KMS-11 (cell line): Measurements from ENCODE around the gene KRTAP19-1.

Experiments
- H2AFZ ChIP-seq: fragments of 200-600 bp; sonication (generic); 2 replicates; pipeline ENCODE4 v1.6.1; 2016; ENCODE audit warnings: antibody characterized with exemption, mixed run types, low read depth
- H3K27ac ChIP-seq: fragments of 200-600 bp; sonication (generic); 2 replicates; pipeline ENCODE4 v1.6.1; 2016; ENCODE audit warnings: mild to moderate bottlenecking, mixed run types
- H3K27me3 ChIP-seq: fragments of 200-600 bp; sonication (generic); 2 replicates; pipeline ENCODE4 v1.6.1; 2017; ENCODE audit warnings: mild to moderate bottlenecking, low read depth, mixed run types, moderate library complexity; ENCODE audit not compliant: insufficient read depth
- H3K36me3 ChIP-seq: fragments of 200-600 bp; sonication (generic); 2 replicates; pipeline ENCODE4 v1.6.1; 2017; ENCODE audit warnings: mild to moderate bottlenecking, mixed run types; ENCODE audit not compliant: insufficient read depth
- H3K4me1 ChIP-seq: fragments of 200-600 bp; sonication (generic); 2 replicates; pipeline ENCODE4 v1.6.1; 2016; ENCODE audit warnings: mild to moderate bottlenecking, low read depth, mixed run types; ENCODE audit not compliant: poor library complexity, severe bottlenecking
- H3K4me2 ChIP-seq: fragments of 200-600 bp; sonication (generic); 2 replicates; pipeline ENCODE4 v1.7.0; 2016; ENCODE audit warnings: mild to moderate bottlenecking, mixed run types
- H3K4me3 ChIP-seq: fragments of 200-600 bp; sonication (generic); IDR thresholded peaks from 2 replicates; pipeline ENCODE4 v1.6.1; 2017; ENCODE audit warnings: low read depth, low read length, mixed read lengths; ENCODE audit not compliant: insufficient read depth
- H3K79me2 ChIP-seq: fragments of 200-600 bp; sonication (generic); 2 replicates; pipeline ENCODE4 v1.6.1; 2016; ENCODE audit warnings: low read depth, mixed run types; ENCODE audit not compliant: insufficient read depth
- H3K9ac ChIP-seq: fragments of 200-600 bp; sonication (generic); 2 replicates; pipeline ENCODE4 v1.6.1; 2016; ENCODE audit warnings: mild to moderate bottlenecking, mixed run types
- H4K20me1 ChIP-seq: fragments of 200-600 bp; sonication (generic); 2 replicates; pipeline ENCODE4 v1.6.1; 2016; ENCODE audit warnings: mild to moderate bottlenecking, mixed run types; ENCODE audit not compliant: insufficient read depth
- CTCF ChIP-seq: fragments of 200-600 bp; sonication (generic); conservative IDR thresholded peaks from 2 replicates; pipeline ENCODE4 v1.6.1; 2017; ENCODE audit warnings: low read depth, mild to moderate bottlenecking, antibody characterized with exemption, low read length, moderate library complexity, mixed read lengths

KRTAP19-1 gene

GRCh38 chr21:30502041-30502440, 21.9 kb upstream of the KRTAP19-1 start, which contains the start of gene KRTAP19-5:
TSS of gene KRTAP19-5 (minus strand) at chr21:30502141. CDS start at chr21:30502090, 51 bp downstream.
- no peak within 1 kb of the TSS for H3K4me2 ChIP-seq
- H4K20me1 ChIP-seq = no peaks in the 10 kb centered on the region
- H2AFZ ChIP-seq = no peak within 1 kb of the TSS
- no peaks in the 10 kb centered on the region for H3K27me3 ChIP-seq
- H3K9ac ChIP-seq = no peak within 1 kb of the TSS
- H3K27ac ChIP-seq = no peak within 1 kb of the TSS
- TF ChIP-seq CTCF = no peak
- no peaks in the 10 kb centered on the region for H3K79me2 ChIP-seq
- no peaks in the 10 kb centered on the region for H3K4me1 ChIP-seq
- H3K4me3 ChIP-seq = no peak within 1 kb of the TSS
- no peaks in the 10 kb centered on the region for H3K36me3 ChIP-seq

GRCh38 chr21:30497065-30497464, 16.9 kb upstream of the KRTAP19-1 start, which contains the start of gene KRTAP19-4:
TSS of gene KRTAP19-4 (minus strand) at chr21:30497165. CDS start at chr21:30497110, 55 bp downstream.
- Histone ChIP-seq H3K27ac (no peak within 1 kb of the TSS), H3K36me3 (no peaks in the 10 kb centered on the region), H3K79me2 (no peaks in the 10 kb centered on the region), H3K4me2 (no peak within 1 kb of the TSS), H3K4me3 (no peak within 1 kb of the TSS), H3K4me1 (no peaks in the 10 kb centered on the region), H4K20me1 (no peaks in the 10 kb centered on the region), H3K9ac (no peak within 1 kb of the TSS), H2AFZ (no peak within 1 kb of the TSS), H3K27me3 (no peaks in the 10 kb centered on the region)
- no peak for TF ChIP-seq CTCF

DNA sequence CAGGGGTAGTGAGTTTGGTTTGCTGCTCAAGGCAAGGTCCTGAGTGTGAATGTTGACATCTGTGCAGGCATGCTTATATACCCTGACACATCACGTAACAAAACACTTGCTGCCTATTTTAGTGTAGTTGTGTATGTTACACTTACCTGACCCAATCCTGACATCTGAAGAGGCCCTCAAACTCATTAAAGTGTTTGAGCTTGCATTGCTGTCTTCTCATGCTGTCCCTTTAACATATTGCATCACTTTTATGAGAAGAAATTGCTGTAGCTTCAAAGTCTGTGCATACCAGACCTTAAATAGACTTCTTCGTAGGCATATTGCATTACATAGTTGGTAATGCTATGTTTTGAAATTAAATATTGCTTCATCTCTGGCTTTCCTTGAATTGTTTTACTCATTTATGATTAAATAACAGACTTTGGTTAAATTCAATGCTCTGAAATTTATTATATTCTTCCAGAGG, 11.8 kb upstream of the KRTAP19-1 start, which contains the start of gene KRTAP19-3:
KRTAP19-3 (minus strand) TSS at position 51 of the 466 bp plus-strand sequence. CDS start 56 bp downstream, outside the sequence.
- H3K27me3 ChIP-seq = no peaks in the 10 kb centered on the region
- no peak within 1 kb of the TSS for H3K4me3 ChIP-seq
- no peak within 1 kb of the TSS for H2AFZ ChIP-seq
- H3K4me1 ChIP-seq = no peaks in the 10 kb centered on the region
- H3K27ac ChIP-seq = no peak within 1 kb of the TSS
- H3K79me2 ChIP-seq = no peaks in the 10 kb centered on the region
- no peak within 1 kb of the TSS for H3K9ac ChIP-seq
- no peaks in the 10 kb centered on the region for H4K20me1 ChIP-seq
- no peak within 1 kb of the TSS for H3K4me2 ChIP-seq
- no peak for TF ChIP-seq CTCF
- H3K36me3 ChIP-seq = no peaks in the 10 kb centered on the region

DNA sequence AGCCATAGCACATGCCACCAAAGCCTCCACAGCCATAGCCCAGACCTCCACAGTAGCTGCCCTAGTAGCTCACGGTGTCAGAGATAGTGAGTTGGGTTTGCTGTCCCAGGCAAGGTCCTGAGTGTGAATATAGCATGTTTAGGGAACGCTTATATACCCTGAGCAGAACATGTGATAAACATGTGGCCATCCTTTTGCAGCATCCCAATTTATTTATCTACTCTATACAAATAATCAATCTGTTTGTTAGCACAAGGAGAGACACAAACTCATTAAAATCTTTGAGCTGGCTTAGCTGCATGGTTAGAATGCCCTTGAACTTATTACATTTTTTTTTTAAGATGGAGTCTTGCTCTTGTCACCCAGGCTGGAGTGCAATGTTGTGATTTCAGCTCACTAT, 7.2 kb upstream of the KRTAP19-1 start, which contains the start of gene KRTAP19-2:
KRTAP19-2 (minus strand) TSS at position 101 of the 400 bp plus-strand sequence; CDS start at position 13, 88 bp downstream.
- H3K27ac ChIP-seq = no peak within 1 kb of the TSS
- H3K4me3 ChIP-seq = no peak within 1 kb of the TSS
- no peaks in the 10 kb centered on the region for H3K27me3 ChIP-seq
- H3K36me3 ChIP-seq = no peaks in the 10 kb centered on the region
- no peaks in the 10 kb centered on the region for H3K4me1 ChIP-seq
- H3K4me2 ChIP-seq = no peak within 1 kb of the TSS
- H3K9ac ChIP-seq = no peak within 1 kb of the TSS
- no peaks in the 10 kb centered on the region for H3K79me2 ChIP-seq
- H4K20me1 ChIP-seq = no peaks in the 10 kb centered on the region
- TF ChIP-seq CTCF = no peak
- H2AFZ ChIP-seq = no peak within 1 kb of the TSS
